ENCODE measurements around the gene RAB4A. TPM values are rescaled to one million over a fixed set of nuclear protein-coding genes. Genes with fewer than 3 reads are reported as not detected.

Gene RAB4A
- total and polyA plus RNA-seq, 9 of the 15 experiments (the other 6 are each of a cell fraction or from before 2014, with no cell fraction given), result 8.3 to 61.0 (median 26.7) TPM

GRCh38 chr1:229266274-229266673, 4.6 kb upstream of the RAB4A start:
- ChIA-PET POLR2A (no interaction called here), CTCF (ENCODE audit: low intra/inter-chr PET ratio) (no interaction called here)
- Histone ChIP-seq H3K27me3 (ENCODE audit: control insufficient read depth in 2 of 2, insufficient read depth in 2 of 2, low read length in 2 of 2) (no peaks in the 10 kb centered on the region; a peak in 1 of 5 replicates), H3K27ac (ENCODE audit: extremely low read depth, low read depth, low read length) (no peak overlapping the region), H3K4me2 (ENCODE audit: insufficient read depth, low read length) (no peak overlapping the region), H3K4me1 (replicated peaks in 1 of 2; ENCODE audit: control insufficient read depth in 2 of 2, insufficient read depth in 2 of 2, low read length in 2 of 2) (peaks cover 10 to 16% of the 10 kb centered on the region in 2 experiments; a peak in 4 of 5 replicates), H3K4me3 (no peak overlapping the region), H2AFZ (ENCODE audit: low read depth, low read length) (no peak overlapping the region), H4K20me1 (replicated peaks; ENCODE audit: control insufficient read depth, insufficient read depth, low read length) (no peaks in the 10 kb centered on the region), H3K9me3 (replicated peaks; ENCODE audit: control insufficient read depth, insufficient read depth, low read depth, low read length) (peaks cover 7% of the 10 kb centered on the region; the same call in 1 of the 2 replicates), H3K9me1 (ENCODE audit: control insufficient read depth, insufficient read depth, low read length) (no peaks in the 10 kb centered on the region), H3K36me3 (ENCODE audit: control insufficient read depth, insufficient read depth, low read length) (peaks cover 29% of the 10 kb centered on the region), H3K79me2 (ENCODE audit: control insufficient read depth, insufficient read depth, low read length) (peaks cover 18% of the 10 kb centered on the region), H3K9ac (ENCODE audit: insufficient read depth in 1 of 2, low read depth in 2 of 2, low read length in 2 of 2) (no peak overlapping the region)
- FAIRE-seq (peak; percentile 66), ATAC-seq (no peak), DNase-seq (ENCODE audit: extremely low read depth in 1 of 4, low spot score in 3 of 4) (no peak)
- in situ Hi-C loops (cut with MboI), result no loop called here
- intact Hi-C loops (cut with micrococcal nuclease), result no loop called here
- WGBS (ENCODE audit: insufficient coverage, low coverage, missing lambda C conversion rate), result 11% methylated on average over 3 of the region's 3 CpGs
- BruUV-seq (replicated peaks), result no TSS peak
- TF ChIP-seq TBL1XR1 (IDR thresholded peaks at IDR 0.05; ENCODE audit: low read length in 2 of 2), result 0 out of 4 replicates have a peak, but pooled peaks of 1 of the 2 experiments have one; percentile 18
- TF ChIP-seq TCF3 (CRISPR knock-in tag; IDR thresholded peaks at IDR 0.05), result 0 out of 2 replicates have a peak, but pooled peaks have one; percentile 7
- TF ChIP-seq SMARCE1 (IDR thresholded peaks at IDR 0.05), result peak; percentile 73; the same call in 1 of the 2 replicates
- TF ChIP-seq FOXP1 (CRISPR knock-in tag; IDR thresholded peaks at IDR 0.05), result no peak
- TF ChIP-seq NRF1 (conservative IDR thresholded peaks at IDR 0.05 in 1 of 2, IDR thresholded peaks at IDR 0.05 in 1 of 2), result no peak
- TF ChIP-seq TRIM24 (IDR thresholded peaks at IDR 0.05), result peak in 1 of 2 experiments; percentile 55; a peak in 1 of 4 replicates
- peak; percentile 80 for TF ChIP-seq CBFA2T3 (IDR thresholded peaks at IDR 0.05)
- TF ChIP-seq TAL1 (IDR thresholded peaks at IDR 0.05), result peak; percentile 63
- TF ChIP-seq DPF2 (IDR thresholded peaks at IDR 0.05), result peak; percentile 77
- peak; percentile 35; the same call in 1 of the 2 replicates for TF ChIP-seq FOXM1 (IDR thresholded peaks at IDR 0.05; ENCODE audit: low read depth)
- no peak for TF ChIP-seq FOXM1 (CRISPR knock-in tag; IDR thresholded peaks at IDR 0.05; ENCODE audit: low read depth)
- TF ChIP-seq PHB2 (IDR thresholded peaks at IDR 0.05; ENCODE audit: low read depth), result 0 out of 2 replicates have a peak, but pooled peaks have one; percentile 30
- no peak for TF ChIP-seq CHAMP1 (IDR thresholded peaks at IDR 0.05)
- no peak for TF ChIP-seq SMC3 (conservative IDR thresholded peaks at IDR 0.05; ENCODE audit: insufficient read depth, low read depth, low read length)
- peak; percentile 54; the same call in 1 of the 2 replicates for TF ChIP-seq NCOR1 (IDR thresholded peaks at IDR 0.05)
- TF ChIP-seq CBFA2T2 (conservative IDR thresholded peaks at IDR 0.05), result peak; percentile 59
- peak; percentile 65 for TF ChIP-seq EP300 (IDR thresholded peaks at IDR 0.05; ENCODE audit: low read length)
- no peak for TF ChIP-seq HDAC2 (IDR thresholded peaks at IDR 0.05)
- no peak for TF ChIP-seq ADNP (tag; IDR thresholded peaks at IDR 0.05)
- peak; percentile 66 for TF ChIP-seq TEAD4 (IDR thresholded peaks at IDR 0.05; ENCODE audit: low read length)
- TF ChIP-seq TEAD4 (CRISPR knock-in tag; IDR thresholded peaks at IDR 0.05; ENCODE audit: borderline replicate concordance), result no peak
- TF ChIP-seq SMARCA4 (IDR thresholded peaks at IDR 0.05), result peak; percentile 81
- 0 out of 2 replicates have a peak, but pooled peaks have one; percentile 34 for TF ChIP-seq ELK3 (CRISPR knock-in tag; IDR thresholded peaks at IDR 0.05)
- 0 out of 2 replicates have a peak, but pooled peaks have one; percentile 25 for TF ChIP-seq CXXC5 (CRISPR knock-in tag; IDR thresholded peaks at IDR 0.05)
- TF ChIP-seq SOX6 (IDR thresholded peaks at IDR 0.05), result peak; percentile 63; the same call in 1 of the 2 replicates
- peak; percentile 47; the same call in 1 of the 2 replicates for TF ChIP-seq FOSL1 (tag; conservative IDR thresholded peaks at IDR 0.05)
